ENCODE results near the gene MYO18A. TPM values are rescaled to one million over a fixed set of nuclear protein-coding genes. Genes with fewer than 3 reads are reported as not detected.

The MYO18A gene
- total RNA-seq, 1 donor from 2014 or later: 30.0 TPM

- H3K36me3 Mint-ChIP-seq (ENCODE audit: low read depth): no peaks in the 10 kb centered on the region
- no peak for TF ChIP-seq CTCF (IDR thresholded peaks at IDR 0.05)
- H3K4me3 Mint-ChIP-seq (ENCODE audit: unreplicated experiment): no peak overlapping the region
- H3K9me3 Mint-ChIP-seq (ENCODE audit: low read depth): no peaks in the 10 kb centered on the region
- DNase-seq (ENCODE audit: low spot score): no peak
- H3K4me1 Mint-ChIP-seq (ENCODE audit: low read depth): peaks cover 79% of the 10 kb centered on the region
- H3K27me3 Mint-ChIP-seq (ENCODE audit: low read depth): no peaks in the 10 kb centered on the region
- H3K27ac Mint-ChIP-seq (ENCODE audit: unreplicated experiment): no peak overlapping the region
Observed at GRCh38 chr17:29160253-29160652, 19.9 kb downstream of the MYO18A start.

GRCh38 chr17:29159306-29159860 is 20.8 kb downstream of the MYO18A start:
- peaks cover 87% of the 10 kb centered on the region for H3K4me1 Mint-ChIP-seq (ENCODE audit: low read depth)
- no peaks in the 10 kb centered on the region for H3K9me3 Mint-ChIP-seq (ENCODE audit: low read depth)
- DNase-seq (ENCODE audit: low spot score): no peak
- peak overlapping the region; percentile 73 for H3K27ac Mint-ChIP-seq (ENCODE audit: unreplicated experiment)
- H3K4me3 Mint-ChIP-seq (ENCODE audit: unreplicated experiment): no peak overlapping the region
- H3K36me3 Mint-ChIP-seq (ENCODE audit: low read depth): no peaks in the 10 kb centered on the region
- no peak for TF ChIP-seq CTCF (IDR thresholded peaks at IDR 0.05)
- no peaks in the 10 kb centered on the region for H3K27me3 Mint-ChIP-seq (ENCODE audit: low read depth)

GRCh38 chr17:29158488-29159275 is 21.5 kb downstream of the MYO18A start:
- H3K4me1 Mint-ChIP-seq (ENCODE audit: low read depth): peaks cover 87% of the 10 kb centered on the region
- DNase-seq (ENCODE audit: low spot score): no peak
- H3K27ac Mint-ChIP-seq (ENCODE audit: unreplicated experiment): peak overlapping the region; percentile 73
- TF ChIP-seq CTCF (IDR thresholded peaks at IDR 0.05): no peak
- no peaks in the 10 kb centered on the region for H3K9me3 Mint-ChIP-seq (ENCODE audit: low read depth)
- no peak overlapping the region for H3K4me3 Mint-ChIP-seq (ENCODE audit: unreplicated experiment)
- no peaks in the 10 kb centered on the region for H3K27me3 Mint-ChIP-seq (ENCODE audit: low read depth)
- no peaks in the 10 kb centered on the region for H3K36me3 Mint-ChIP-seq (ENCODE audit: low read depth)

- Mint-ChIP-seq H3K4me1 (ENCODE audit: low read depth) (peaks cover 84% of the 10 kb centered on the region), H3K27ac (ENCODE audit: unreplicated experiment) (peak overlapping the region; percentile 73), H3K27me3 (ENCODE audit: low read depth) (no peaks in the 10 kb centered on the region), H3K36me3 (ENCODE audit: low read depth) (no peaks in the 10 kb centered on the region), H3K4me3 (ENCODE audit: unreplicated experiment) (no peak overlapping the region), H3K9me3 (ENCODE audit: low read depth) (no peaks in the 10 kb centered on the region)
- TF ChIP-seq CTCF (IDR thresholded peaks at IDR 0.05): no peak
- DNase-seq (ENCODE audit: low spot score): no peak
Observed at GRCh38 chr17:29158096-29158487, 22.1 kb downstream of the MYO18A start.

- Mint-ChIP-seq H3K4me3 (ENCODE audit: unreplicated experiment) (no peak overlapping the region), H3K4me1 (ENCODE audit: low read depth) (peaks cover 77% of the 10 kb centered on the region), H3K36me3 (ENCODE audit: low read depth) (no peaks in the 10 kb centered on the region), H3K9me3 (ENCODE audit: low read depth) (no peaks in the 10 kb centered on the region), H3K27ac (ENCODE audit: unreplicated experiment) (peak overlapping the region; percentile 9), H3K27me3 (ENCODE audit: low read depth) (no peaks in the 10 kb centered on the region)
- TF ChIP-seq CTCF (IDR thresholded peaks at IDR 0.05): no peak
- DNase-seq (ENCODE audit: low spot score): no peak
Observed at GRCh38 chr17:29157310-29157709, 22.9 kb downstream of the MYO18A start.

Measured in chondrocyte (in vitro differentiated cells).